AG04449 (cell line): ENCODE data around the gene MTF1.

Experiments
- CTCF ChIA-PET: fragments of 350-600 bp; formaldehyde crosslinking; extraction: SDS; loops from one replicate; lab custom pipeline; 2021; ENCODE audit warnings: antibody characterized with exemption; lab: Yijun Ruan, JAX
- POLR2A ChIA-PET: fragments of 400-600, 350-600 bp; formaldehyde crosslinking; extraction: SDS; loops from one replicate; lab custom pipeline; 2020; ENCODE audit warnings: antibody characterized with exemption, inconsistent platforms; lab: Yijun Ruan, JAX
- DNase-seq: peaks from one replicate; pipeline ENCODE4 v3.0.0-alpha.2; 2010; ENCODE audit warnings: low read depth, low spot score
- H3K4me3 ChIP-seq: 2 replicates; pipeline ENCODE4 v1.5.1; 2011; ENCODE audit warnings: low read depth, mild to moderate bottlenecking, control low read depth, low read length
- CTCF ChIP-seq: IDR thresholded peaks from one replicate; pipeline ENCODE4 v1.5.1; 2011; ENCODE audit warnings: mild to moderate bottlenecking, moderate library complexity, low read length, control low read depth, inconsistent platforms; ENCODE audit not compliant: insufficient read depth; ENCODE audit errors: missing control alignments

The MTF1 gene

GRCh38 chr1:37861151-37861550 lies 1.8 kb upstream of the MTF1 start:
- ChIA-PET POLR2A (no interaction called here), CTCF (interaction anchor here (0.7 to 8.6 kb wide), 14 partner anchors 10 to 1345 kb away, joined by 3 to 108 read pairs (median 14); partner anchors contain the start of genes C1orf122 and YRDC)
- TF ChIP-seq CTCF: no peak
- no peak for DNase-seq
- no peak overlapping the region for H3K4me3 ChIP-seq

- no peak for TF ChIP-seq CTCF
- DNase-seq: no peak
- POLR2A ChIA-PET: interaction anchor here (0.5 to 1.5 kb wide), 3 partner anchors 9 to 168 kb away, joined by 3 to 10 read pairs (median 3); partner anchors contain the start of gene CDCA8
- H3K4me3 ChIP-seq: peak overlapping the region; percentile 99
- CTCF ChIA-PET: interaction anchor here (0.6 to 8.6 kb wide), 51 partner anchors 8 to 1344 kb away, joined by 3 to 108 read pairs (median 6); partner anchors contain the start of genes C1orf122, CDCA8, DNALI1 and YRDC
Measured at GRCh38 chr1:37860346-37860666, 914 bp upstream of the MTF1 start.

- no peak for DNase-seq
- ChIA-PET CTCF (interaction anchor here (0.7 to 8.6 kb wide), 33 partner anchors 8 to 402 kb away, joined by 3 to 108 read pairs (median 7); partner anchors contain the start of gene DNALI1), POLR2A (interaction anchor here (1.0 to 1.5 kb wide), 6 partner anchors 8 to 167 kb away, joined by 3 to 10 read pairs (median 3); partner anchors contain the start of genes C1orf122, CDCA8 and YRDC)
- peak overlapping the region; percentile 99 for H3K4me3 ChIP-seq
- no peak for TF ChIP-seq CTCF
Measured at GRCh38 chr1:37858931-37859506, 373 bp downstream of the MTF1 start.

- H3K4me3 ChIP-seq: no peak overlapping the region
- DNase-seq: no peak
- POLR2A ChIA-PET: no interaction called here
- TF ChIP-seq CTCF: no peak
- CTCF ChIA-PET: interaction anchor here (0.6 kb wide), 1 partner anchor 14 kb away, joined by 4 read pairs; no protein-coding TSS in a partner anchor
Measured at GRCh38 chr1:37854406-37854805, 5.0 kb downstream of the MTF1 start.

- ChIA-PET CTCF (no interaction called here), POLR2A (interaction anchor here (0.8 kb wide), 1 partner anchor 10 kb away, joined by 4 read pairs; no protein-coding TSS in a partner anchor)
- DNase-seq: no peak
- TF ChIP-seq CTCF: no peak
- H3K4me3 ChIP-seq: no peak overlapping the region
Measured at GRCh38 chr1:37853157-37853556, 6.2 kb downstream of the MTF1 start.

- no peak for TF ChIP-seq CTCF
- H3K4me3 ChIP-seq: no peak overlapping the region
- DNase-seq: no peak
- ChIA-PET CTCF (interaction anchor here (0.6 to 3.3 kb wide), 2 partner anchors 8 to 538 kb away, joined by 3 to 59 read pairs; partner anchors contain the start of gene MTF1), POLR2A (interaction anchor here (1.9 kb wide), 1 partner anchor 8 kb away, joined by 10 read pairs; the partner anchor contains the start of gene MTF1)
Measured at GRCh38 chr1:37851782-37852210, 7.6 kb downstream of the MTF1 start.
